GM18907 (cell line): ENCODE measurements around the gene POC1B.

ENCODE experiments used
- ATAC-seq: cut with Tn5 transposase; IDR thresholded peaks from one replicate; pipeline ENCODE4 v1.9.1; 2021; ENCODE audit warnings: mild to moderate bottlenecking, moderate library complexity; ENCODE audit not compliant: unreplicated experiment

The POC1B gene

GRCh38 chr12:89525824-89526770 is at the start of gene POC1B:
Gene POC1B (minus strand): TSS chr12:89526047. CDS start chr12:89525895, 152 bp downstream.
- ATAC-seq: peak; percentile 76

GRCh38 chr12:89575374-89575773 is 49.5 kb upstream of the POC1B start:
- ATAC-seq: no peak

- ATAC-seq: peak; percentile 51
Measured at GRCh38 chr12:89574736-89575208, 48.9 kb upstream of the POC1B start.

- no peak for ATAC-seq
Measured at GRCh38 chr12:89573051-89573810, 47.4 kb upstream of the POC1B start.

GRCh38 chr12:89571491-89572195 is 45.8 kb upstream of the POC1B start:
- no peak for ATAC-seq

GRCh38 chr12:89568484-89568883 is 42.6 kb upstream of the POC1B start:
- ATAC-seq: no peak

- no peak for ATAC-seq
Measured at GRCh38 chr12:89567691-89568239, 41.9 kb upstream of the POC1B start.

- ATAC-seq: no peak
Measured at GRCh38 chr12:89566615-89567014, 40.8 kb upstream of the POC1B start.

GRCh38 chr12:89565002-89565401 is 39.2 kb upstream of the POC1B start:
- ATAC-seq: no peak

- ATAC-seq: no peak
Measured at GRCh38 chr12:89559753-89560152, 33.9 kb upstream of the POC1B start.

GRCh38 chr12:89556976-89557375 is 31.1 kb upstream of the POC1B start:
- ATAC-seq: no peak

- ATAC-seq: no peak
Measured at GRCh38 chr12:89552376-89552775, 26.5 kb upstream of the POC1B start.

- no peak for ATAC-seq
Measured at GRCh38 chr12:89551747-89552146, 25.9 kb upstream of the POC1B start.

- no peak for ATAC-seq
Measured at GRCh38 chr12:89547101-89547500, 21.3 kb upstream of the POC1B start.

GRCh38 chr12:89546151-89546550 is 20.3 kb upstream of the POC1B start:
- no peak for ATAC-seq

GRCh38 chr12:89544681-89545184 is 18.9 kb upstream of the POC1B start:
- ATAC-seq: no peak

GRCh38 chr12:89544022-89544421 is 18.2 kb upstream of the POC1B start:
- ATAC-seq: no peak

- peak; percentile 81 for ATAC-seq
Measured at GRCh38 chr12:89542912-89543592, 17.2 kb upstream of the POC1B start.

GRCh38 chr12:89542236-89542635 is 16.4 kb upstream of the POC1B start:
- no peak for ATAC-seq

GRCh38 chr12:89540586-89540985 is 14.7 kb upstream of the POC1B start:
- ATAC-seq: no peak
